ENCODE results near the gene HSD11B2. TPM values are rescaled to one million over a fixed set of nuclear protein-coding genes. Genes with fewer than 3 reads are reported as not detected.

HSD11B2 gene
- total and polyA plus RNA-seq, 8 donors = 0.89 to 837 (median 2.9) TPM; not detected in 1

- peaks cover 61 to 87% (median 75%) of the 10 kb centered on the region in 4 donors for H3K4me1 ChIP-seq
- no peaks in the 10 kb centered on the region for H3K9me3 ChIP-seq
- H3K27me3 ChIP-seq = no peaks in the 10 kb centered on the region
- H3K27ac ChIP-seq = peak overlapping the region in 4 of 5 donors; percentile 38 to 89 (median 76)
- no peak for DNase-seq
- intact Hi-C loops (cut with DNase I; ENCODE audit: low total_unique reads) = no loop called here
- TF ChIP-seq EP300 (IDR thresholded peaks at IDR 0.05) = no peak
- TF ChIP-seq POLR2AphosphoS5 (IDR thresholded peaks at IDR 0.05) = no peak
- no peak for TF ChIP-seq POLR2A (IDR thresholded peaks at IDR 0.05)
- WGBS, 5 donors = 73 to 88% (median 77%) methylated on average over 4 to 5 of the region's 5 CpGs
- H3K4me3 ChIP-seq = no peak overlapping the region
- H3K36me3 ChIP-seq = peaks cover 0 to 13% (median 0%) of the 10 kb centered on the region in 4 donors
Observed at GRCh38 chr16:67463059-67463458, 32.1 kb downstream of the HSD11B2 start.

- Histone ChIP-seq H3K9me3 (no peaks in the 10 kb centered on the region), H3K27me3 (no peaks in the 10 kb centered on the region), H3K4me1 (peaks cover 55 to 87% (median 70%) of the 10 kb centered on the region in 4 donors), H3K4me3 (no peak overlapping the region), H3K36me3 (peaks cover 0 to 13% (median 0%) of the 10 kb centered on the region in 4 donors), H3K27ac (no peak overlapping the region)
- intact Hi-C loops (cut with DNase I; ENCODE audit: low total_unique reads) = no loop called here
- 81 to 96% (median 86%) methylated on average over 1 to 4 of the region's 4 CpGs for WGBS, 5 donors
- no peak for DNase-seq
- TF ChIP-seq CTCF (IDR thresholded peaks at IDR 0.05) (no peak), EP300 (IDR thresholded peaks at IDR 0.05) (no peak), POLR2A (IDR thresholded peaks at IDR 0.05) (no peak), POLR2AphosphoS5 (IDR thresholded peaks at IDR 0.05) (no peak)
Observed at GRCh38 chr16:67463691-67464090, 32.8 kb downstream of the HSD11B2 start.

- intact Hi-C loops (cut with DNase I; ENCODE audit: low total_unique reads) = no loop called here
- H3K4me1 ChIP-seq = peaks cover 46 to 86% (median 66%) of the 10 kb centered on the region in 4 donors
- no peak for DNase-seq
- H3K36me3 ChIP-seq = peaks cover 0 to 13% (median 0%) of the 10 kb centered on the region in 4 donors
- no peak overlapping the region for H3K27ac ChIP-seq
- whole genome bisulfite sequencing, 5 donors = 40 to 94% (median 80%) methylated on average over 1 to 2 of the region's 2 CpGs
- no peaks in the 10 kb centered on the region for H3K27me3 ChIP-seq
- H3K9me3 ChIP-seq = no peaks in the 10 kb centered on the region
- H3K4me3 ChIP-seq = no peak overlapping the region
- no peak for TF ChIP-seq POLR2A (IDR thresholded peaks at IDR 0.05)
Observed at GRCh38 chr16:67464565-67464964, 33.6 kb downstream of the HSD11B2 start.

GRCh38 chr16:67466581-67466980 lies 35.7 kb downstream of the HSD11B2 start:
- no peak overlapping the region for H3K27ac ChIP-seq
- H3K36me3 ChIP-seq = peaks cover 0 to 5% (median 0%) of the 10 kb centered on the region in 4 donors
- H3K4me1 ChIP-seq = peaks cover 37 to 85% (median 60%) of the 10 kb centered on the region in 4 donors
- TF ChIP-seq POLR2AphosphoS5 (IDR thresholded peaks at IDR 0.05) (no peak), CTCF (IDR thresholded peaks at IDR 0.05) (no peak), POLR2A (IDR thresholded peaks at IDR 0.05) (no peak), EP300 (IDR thresholded peaks at IDR 0.05) (no peak)
- DNase-seq = no peak
- no peak overlapping the region for H3K4me3 ChIP-seq
- WGBS, 5 donors = 61 to 79% (median 67%) methylated on average over 6 of the region's 6 CpGs
- no peaks in the 10 kb centered on the region for H3K27me3 ChIP-seq
- intact Hi-C loops (cut with DNase I; ENCODE audit: low total_unique reads) = loop anchor here (5.0 kb wide), 1 partner anchor 39 kb away; no protein-coding TSS in a partner anchor
- H3K9me3 ChIP-seq = no peaks in the 10 kb centered on the region

- no peak for DNase-seq
- H3K4me3 ChIP-seq = no peak overlapping the region
- H3K9me3 ChIP-seq = no peaks in the 10 kb centered on the region
- H3K4me1 ChIP-seq = peaks cover 29 to 85% (median 47%) of the 10 kb centered on the region in 4 donors
- H3K27me3 ChIP-seq = no peaks in the 10 kb centered on the region
- intact Hi-C loops (cut with DNase I; ENCODE audit: low total_unique reads) = loop anchor here (5.0 kb wide), 1 partner anchor 41 kb away; no protein-coding TSS in a partner anchor
- no peaks in the 10 kb centered on the region for H3K36me3 ChIP-seq
- WGBS, 5 donors = 71 to 79% (median 77%) methylated on average over 5 of the region's 5 CpGs
- TF ChIP-seq EP300 (IDR thresholded peaks at IDR 0.05) (no peak), POLR2A (IDR thresholded peaks at IDR 0.05) (no peak), POLR2AphosphoS5 (IDR thresholded peaks at IDR 0.05) (no peak), CTCF (IDR thresholded peaks at IDR 0.05) (no peak)
- no peak overlapping the region for H3K27ac ChIP-seq
Observed at GRCh38 chr16:67468731-67469130, 37.8 kb downstream of the HSD11B2 start.
